Breast epithelium (tissue), 3 donors: Measurements from ENCODE around the gene STMND1.

Source experiments
- POLR2A ChIP-seq: fragments of 450-650 bp; IDR thresholded peaks from one replicate; pipeline ENCODE4 v1.6.1; 2016; ENCODE audit warnings: antibody characterized with exemption, mild to moderate bottlenecking, moderate library complexity
- TF ChIP-seq, protein P1 (sequence below), 3 donors: fragments of 450-650 bp; IDR thresholded peaks; one replicate each; pipeline ENCODE4 v1.5.1; 2016 to 2017; ENCODE audit warnings: antibody characterized with exemption in 3 of 3, mild to moderate bottlenecking in 3 of 3, moderate library complexity in 3 of 3

DNA sequence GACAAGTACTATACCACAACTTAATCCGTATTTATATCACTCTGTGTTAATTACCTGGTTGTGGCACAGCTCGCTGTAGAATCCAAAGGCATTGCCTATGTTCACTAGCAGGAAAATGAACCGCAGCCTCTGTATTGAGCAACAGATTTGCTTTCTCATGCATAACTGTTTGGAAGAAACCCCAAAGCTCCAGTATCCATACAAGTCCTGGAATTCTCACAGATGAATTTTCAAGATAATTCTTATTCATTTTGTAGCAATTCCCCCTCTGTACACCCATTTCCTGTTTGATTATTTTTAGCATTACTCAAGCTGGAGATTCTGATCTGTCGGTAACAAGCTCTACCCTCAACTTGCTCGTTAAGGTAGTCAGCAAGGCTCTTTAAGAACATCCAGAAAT, 63.5 kb downstream of the STMND1 start:
- TF ChIP-seq, protein P1, sequence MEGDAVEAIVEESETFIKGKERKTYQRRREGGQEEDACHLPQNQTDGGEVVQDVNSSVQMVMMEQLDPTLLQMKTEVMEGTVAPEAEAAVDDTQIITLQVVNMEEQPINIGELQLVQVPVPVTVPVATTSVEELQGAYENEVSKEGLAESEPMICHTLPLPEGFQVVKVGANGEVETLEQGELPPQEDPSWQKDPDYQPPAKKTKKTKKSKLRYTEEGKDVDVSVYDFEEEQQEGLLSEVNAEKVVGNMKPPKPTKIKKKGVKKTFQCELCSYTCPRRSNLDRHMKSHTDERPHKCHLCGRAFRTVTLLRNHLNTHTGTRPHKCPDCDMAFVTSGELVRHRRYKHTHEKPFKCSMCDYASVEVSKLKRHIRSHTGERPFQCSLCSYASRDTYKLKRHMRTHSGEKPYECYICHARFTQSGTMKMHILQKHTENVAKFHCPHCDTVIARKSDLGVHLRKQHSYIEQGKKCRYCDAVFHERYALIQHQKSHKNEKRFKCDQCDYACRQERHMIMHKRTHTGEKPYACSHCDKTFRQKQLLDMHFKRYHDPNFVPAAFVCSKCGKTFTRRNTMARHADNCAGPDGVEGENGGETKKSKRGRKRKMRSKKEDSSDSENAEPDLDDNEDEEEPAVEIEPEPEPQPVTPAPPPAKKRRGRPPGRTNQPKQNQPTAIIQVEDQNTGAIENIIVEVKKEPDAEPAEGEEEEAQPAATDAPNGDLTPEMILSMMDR (IDR thresholded peaks at IDR 0.05), result no peak
- no peak for TF ChIP-seq POLR2A
